ENCODE results near the gene DNAJB1.

DNAJB1 gene

GRCh38 chr19:14495672-14496028, 22.5 kb downstream of the DNAJB1 start:
- DNase-seq = no peak

GRCh38 chr19:14494910-14495671, 23.1 kb downstream of the DNAJB1 start:
- no peak for DNase-seq

GRCh38 chr19:14494411-14494810, 23.8 kb downstream of the DNAJB1 start:
- no peak for DNase-seq

- DNase-seq = no peak
Measured at GRCh38 chr19:14492756-14493337, 25.4 kb downstream of the DNAJB1 start.

- DNase-seq = no peak
Measured at GRCh38 chr19:14487370-14488125, 30.6 kb downstream of the DNAJB1 start.

- DNase-seq = no peak
Measured at GRCh38 chr19:14482172-14482941, 35.8 kb downstream of the DNAJB1 start.

GRCh38 chr19:14480700-14481079, 37.5 kb downstream of the DNAJB1 start:
- peak; percentile 70 for DNase-seq

- DNase-seq = peak; percentile 42
Measured at GRCh38 chr19:14479975-14480699, 38.1 kb downstream of the DNAJB1 start.

GRCh38 chr19:14479309-14479974, 38.8 kb downstream of the DNAJB1 start:
- no peak for DNase-seq

GRCh38 chr19:14478113-14478545, 40.1 kb downstream of the DNAJB1 start:
- no peak for DNase-seq

- DNase-seq = peak; percentile 49
Measured at GRCh38 chr19:14477418-14478112, 40.6 kb downstream of the DNAJB1 start.

GRCh38 chr19:14476673-14477401, 41.4 kb downstream of the DNAJB1 start:
- DNase-seq = peak; percentile 74

- DNase-seq = no peak
Measured at GRCh38 chr19:14476327-14476672, 41.9 kb downstream of the DNAJB1 start.

GRCh38 chr19:14475251-14476073, 42.7 kb downstream of the DNAJB1 start, which contains the start of gene PTGER1:
Gene PTGER1, minus strand, starts transcription at chr19:14475354. Its CDS starts 1,034 bp downstream, at chr19:14474320.
- peak; percentile 57 for DNase-seq

GRCh38 chr19:14474827-14475226, 43.4 kb downstream of the DNAJB1 start:
- no peak for DNase-seq

GRCh38 chr19:14473978-14474578, 44.1 kb downstream of the DNAJB1 start:
- DNase-seq = no peak

GRCh38 chr19:14473073-14473977, 44.9 kb downstream of the DNAJB1 start:
- peak; percentile 19 for DNase-seq

All from fibroblast of skin of scalp (primary cell).